PC-3 (cell line): ENCODE results near the gene DHX57. TPM values are rescaled to one million over a fixed set of nuclear protein-coding genes. Genes with fewer than 3 reads are reported as not detected.

Experiments used
- ATAC-seq: fragments of 200-7000 bp; cut with Tn5 transposase; 2 replicates; pipeline ENCODE4 v1.9.1; 2020; ENCODE audit warnings: mild to moderate bottlenecking, moderate library complexity
- BruUV-seq: library from RNA; stranded (reverse); fragments of 400-500 nt; replicated peaks from 2 replicates; lab custom pipeline; 2021; lab: Mats Ljungman, UMichigan
- CTCF ChIA-PET: fragments of 300-600 bp; sonication (Branson Sonifier 250); formaldehyde crosslinking; loops from one replicate; lab custom pipeline; 2022; ENCODE audit warnings: antibody characterized with exemption; lab: Charles Lee
- POLR2A ChIA-PET: fragments of 300-600 bp; sonication (Branson Sonifier 250); formaldehyde crosslinking; loops from one replicate; lab custom pipeline; 2022; ENCODE audit warnings: antibody characterized with exemption; ENCODE audit not compliant: unreplicated experiment; lab: Charles Lee
- DNase-seq: peaks from one replicate; pipeline ENCODE4 v3.0.0-alpha.2; 2015
- H2AFZ ChIP-seq: fragments of 300-600 bp; sonication (generic); 2 replicates; pipeline ENCODE4 v1.6.0; 2016; ENCODE audit warnings: antibody characterized with exemption, low read length
- H3F3A ChIP-seq: fragments of 300-600 bp; sonication (generic); one replicate; pipeline ENCODE4 v1.6.0; 2017; ENCODE audit warnings: antibody characterized with exemption, low read length, control low read depth, mild to moderate bottlenecking; ENCODE audit not compliant: unreplicated experiment
- H3K27ac ChIP-seq: fragments of 300-600 bp; sonication (generic); 2 replicates; pipeline ENCODE4 v1.5.1; 2016; ENCODE audit warnings: mild to moderate bottlenecking, low read length
- H3K27me3 ChIP-seq: fragments of 300-600 bp; sonication (generic); 2 replicates; pipeline ENCODE4 v1.6.1; 2016; ENCODE audit warnings: low read length, mixed read lengths
- H3K36me3 ChIP-seq: fragments of 300-600 bp; sonication (generic); 2 replicates; pipeline ENCODE4 v1.6.1; 2016; ENCODE audit warnings: low read depth, mixed run types, low read length, mixed read lengths
- H3K4me1 ChIP-seq: fragments of 300-600 bp; sonication (generic); 2 replicates; pipeline ENCODE4 v1.5.1; 2016; ENCODE audit warnings: low read length; ENCODE audit not compliant: insufficient read depth
- H3K4me2 ChIP-seq: fragments of 300-600 bp; sonication (generic); 2 replicates; pipeline ENCODE4 v1.6.0; 2016; ENCODE audit warnings: low read length
- H3K4me3 ChIP-seq: fragments of 300-600 bp; sonication (generic); 2 replicates; pipeline ENCODE4 v1.5.1; 2016; ENCODE audit warnings: mild to moderate bottlenecking, low read length, mixed read lengths
- H3K79me2 ChIP-seq: fragments of 300-600 bp; sonication (generic); 2 replicates; pipeline ENCODE4 v1.6.1; 2017; ENCODE audit warnings: low read length, mixed read lengths
- H3K9ac ChIP-seq: fragments of 300-600 bp; sonication (generic); 2 replicates; pipeline ENCODE4 v1.6.0; 2016; ENCODE audit warnings: mild to moderate bottlenecking, low read length
- H3K9me2 ChIP-seq: fragments of 300-600 bp; sonication (generic); replicated peaks from 2 replicates; pipeline ENCODE4 v1.6.1; 2016; ENCODE audit warnings: mixed run types, low read length, mixed read lengths
- H3K9me3 ChIP-seq: fragments of 300-600 bp; sonication (generic); 2 replicates; pipeline ENCODE4 v1.6.1; 2016; ENCODE audit warnings: low read length, mixed read lengths
- H4K20me1 ChIP-seq: fragments of 300-600 bp; sonication (generic); 2 replicates; pipeline ENCODE4 v1.6.1; 2016; ENCODE audit warnings: low read length, mixed read lengths
- CTCF ChIP-seq: fragments of 300-600 bp; sonication (generic); conservative IDR thresholded peaks from 2 replicates; pipeline ENCODE4 v1.5.1; 2017; ENCODE audit warnings: antibody characterized with exemption, low read depth, mild to moderate bottlenecking, low read length
- EZH2 ChIP-seq: fragments of 300-600 bp; sonication (generic); IDR thresholded peaks from one replicate; pipeline ENCODE4 v1.6.1; 2017; ENCODE audit warnings: antibody characterized with exemption, mild to moderate bottlenecking, low read length; ENCODE audit not compliant: unreplicated experiment
- EZH2phosphoT487 ChIP-seq: fragments of 300-600 bp; sonication (generic); IDR thresholded peaks from 2 replicates; pipeline ENCODE4 v1.6.1; 2018; ENCODE audit warnings: mild to moderate bottlenecking, antibody characterized with exemption, low read length, borderline replicate concordance
- intact Hi-C: fragments of 100-400 bp; cut with micrococcal nuclease; formaldehyde crosslinking; loops from 2 replicates; pipeline ENCODE4 v1.9.0; 2023
- total RNA-seq: library from RNA; depleted of rRNA; stranded (reverse); fragments of >200 nt; gene quantifications from 2 replicates; pipeline ENCODE4 v1.2.3, GENCODE V29; 2014

DHX57 gene
- total RNA-seq, 1 experiment from 2014 or later, result 17.5 TPM

GRCh38 chr2:38887902-38888554, 12.3 kb upstream of the DHX57 start:
- H3K9ac ChIP-seq, result no peak overlapping the region
- POLR2A ChIA-PET, result no interaction called here
- no TSS peak for BruUV-seq

GRCh38 chr2:38887347-38887746, 11.6 kb upstream of the DHX57 start:
- no peaks in the 10 kb centered on the region for H3K27me3 ChIP-seq
- BruUV-seq, result no TSS peak
- ATAC-seq, result no peak
- H3K9me2 ChIP-seq, result no peaks in the 10 kb centered on the region
- H3K27ac ChIP-seq, result no peak overlapping the region
- H3K36me3 ChIP-seq, result no peaks in the 10 kb centered on the region; the same call in 1 of the 2 replicates
- POLR2A ChIA-PET, result no interaction called here
- no peak for TF ChIP-seq EZH2phosphoT487
- TF ChIP-seq EZH2, result no peak
- TF ChIP-seq CTCF, result no peak
- no peaks in the 10 kb centered on the region for H3K4me1 ChIP-seq
- H2AFZ ChIP-seq, result no peak overlapping the region
- H3K4me3 ChIP-seq, result no peak overlapping the region
- H3K9ac ChIP-seq, result no peak overlapping the region
- no peaks in the 10 kb centered on the region for H3K9me3 ChIP-seq
- no peaks in the 10 kb centered on the region for H4K20me1 ChIP-seq
- CTCF ChIA-PET, result no interaction called here
- intact Hi-C loops, result no loop called here
- no peak for DNase-seq
- no peaks in the 10 kb centered on the region for H3F3A ChIP-seq
- H3K4me2 ChIP-seq, result no peak overlapping the region
- no peaks in the 10 kb centered on the region for H3K79me2 ChIP-seq

More at GRCh38 chr2:38887902-38888554, 12.3 kb upstream of the DHX57 start:
- Histone ChIP-seq H3K4me2 (no peak overlapping the region), H3K79me2 (no peaks in the 10 kb centered on the region), H3K4me1 (no peaks in the 10 kb centered on the region), H3K27ac (no peak overlapping the region), H3K4me3 (no peak overlapping the region), H3K36me3 (no peaks in the 10 kb centered on the region), H3K27me3 (no peaks in the 10 kb centered on the region), H3K9me2 (no peaks in the 10 kb centered on the region), H4K20me1 (no peaks in the 10 kb centered on the region), H3F3A (no peaks in the 10 kb centered on the region), H3K9me3 (no peaks in the 10 kb centered on the region), H2AFZ (no peak overlapping the region)
- TF ChIP-seq EZH2 (no peak), CTCF (no peak), EZH2phosphoT487 (no peak)
- ATAC-seq (no peak), DNase-seq (no peak)
- intact Hi-C loops, result no loop called here
- CTCF ChIA-PET, result no interaction called here

DNA sequence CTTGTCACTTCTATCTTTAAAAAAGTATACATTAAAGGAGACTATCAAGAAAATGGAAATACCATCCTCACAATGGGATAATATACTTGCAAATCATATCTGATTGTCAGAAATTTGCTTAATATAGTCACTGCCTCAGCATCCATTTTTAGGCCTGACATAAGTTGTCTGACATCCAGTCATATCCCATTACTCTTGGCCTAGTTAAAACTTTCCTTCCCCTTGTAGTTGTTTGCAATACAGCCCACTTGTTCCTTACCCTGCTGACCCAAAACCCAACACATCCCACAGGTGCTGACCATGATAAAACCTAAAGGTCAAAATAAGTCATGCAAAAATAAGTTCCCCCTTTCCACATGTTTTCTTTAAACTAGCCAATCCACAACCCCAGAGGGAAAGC, 10.3 kb upstream of the DHX57 start:
- Histone ChIP-seq H3K27ac (no peak overlapping the region), H4K20me1 (no peaks in the 10 kb centered on the region), H2AFZ (no peak overlapping the region), H3K9me2 (no peaks in the 10 kb centered on the region), H3K4me3 (no peak overlapping the region), H3K79me2 (no peaks in the 10 kb centered on the region), H3K4me2 (no peak overlapping the region), H3K9me3 (no peaks in the 10 kb centered on the region), H3K4me1 (no peaks in the 10 kb centered on the region), H3K36me3 (no peaks in the 10 kb centered on the region; the same call in 1 of the 2 replicates), H3K27me3 (no peaks in the 10 kb centered on the region), H3K9ac (no peak overlapping the region), H3F3A (peaks cover 3% of the 10 kb centered on the region)
- no peak for TF ChIP-seq EZH2phosphoT487
- TF ChIP-seq EZH2, result no peak
- no peak for TF ChIP-seq CTCF
- POLR2A ChIA-PET, result no interaction called here
- no peak for ATAC-seq
- BruUV-seq, result no TSS peak
- DNase-seq, result no peak
- CTCF ChIA-PET, result no interaction called here
- intact Hi-C loops, result no loop called here
